Glutamatergic neuron (in vitro differentiated cells): ENCODE measurements around the gene CACNB2. TPM values are rescaled to one million over a fixed set of nuclear protein-coding genes. Genes with fewer than 3 reads are reported as not detected.

ENCODE experiments used
- DNase-seq: peaks from one replicate; pipeline ENCODE4 v3.0.0; 2022
- H3K27ac Mint-ChIP-seq: one replicate; pipeline ENCODE4 v1.8.0; 2020; ENCODE audit warnings: mild to moderate bottlenecking, mixed read lengths, inconsistent platforms; ENCODE audit not compliant: unreplicated experiment
- H3K27me3 Mint-ChIP-seq: one replicate; pipeline ENCODE4 v1.8.0; 2020; ENCODE audit warnings: mild to moderate bottlenecking, moderate library complexity, mixed read lengths, inconsistent platforms; ENCODE audit not compliant: unreplicated experiment
- H3K36me3 Mint-ChIP-seq: one replicate; pipeline ENCODE4 v1.8.0; 2020; ENCODE audit warnings: mild to moderate bottlenecking, mixed read lengths, inconsistent platforms; ENCODE audit not compliant: unreplicated experiment
- H3K4me1 Mint-ChIP-seq: one replicate; pipeline ENCODE4 v1.8.0; 2020; ENCODE audit warnings: mild to moderate bottlenecking, low read depth, mixed read lengths, inconsistent platforms; ENCODE audit not compliant: unreplicated experiment
- H3K4me3 Mint-ChIP-seq: one replicate; pipeline ENCODE4 v1.8.0; 2020; ENCODE audit warnings: mild to moderate bottlenecking, mixed read lengths, inconsistent platforms; ENCODE audit not compliant: unreplicated experiment
- H3K9me3 Mint-ChIP-seq: one replicate; pipeline ENCODE4 v1.8.0; 2020; ENCODE audit warnings: mild to moderate bottlenecking, moderate library complexity, mixed read lengths, inconsistent platforms; ENCODE audit not compliant: unreplicated experiment
- total RNA-seq: library from RNA; stranded (reverse); fragmentation: NEBNext Ultra II Directional; extraction: Animal tissue kit (Norgen Biotek cat#: 25700); gene quantifications from one replicate; pipeline ENCODE4 v1.2.1, GENCODE V29; 2021; ENCODE audit not compliant: unreplicated experiment
- TF ChIP-seq, protein P1 (sequence below): fragments of 200-600 bp; sonication (generic); IDR thresholded peaks from one replicate; pipeline ENCODE4 v1.5.0; 2021; ENCODE audit not compliant: partially characterized antibody, unreplicated experiment

The CACNB2 gene
- total RNA-seq, 1 donor from 2014 or later = 3.2 TPM

GRCh38 chr10:18113881-18114280, 26.3 kb upstream of the CACNB2 start:
- Mint-ChIP-seq H3K27me3 (no peaks in the 10 kb centered on the region), H3K36me3 (no peaks in the 10 kb centered on the region), H3K27ac (no peak overlapping the region), H3K9me3 (no peaks in the 10 kb centered on the region), H3K4me3 (no peak overlapping the region), H3K4me1 (peaks cover 5% of the 10 kb centered on the region)
- no peak for DNase-seq
- TF ChIP-seq, protein P1, sequence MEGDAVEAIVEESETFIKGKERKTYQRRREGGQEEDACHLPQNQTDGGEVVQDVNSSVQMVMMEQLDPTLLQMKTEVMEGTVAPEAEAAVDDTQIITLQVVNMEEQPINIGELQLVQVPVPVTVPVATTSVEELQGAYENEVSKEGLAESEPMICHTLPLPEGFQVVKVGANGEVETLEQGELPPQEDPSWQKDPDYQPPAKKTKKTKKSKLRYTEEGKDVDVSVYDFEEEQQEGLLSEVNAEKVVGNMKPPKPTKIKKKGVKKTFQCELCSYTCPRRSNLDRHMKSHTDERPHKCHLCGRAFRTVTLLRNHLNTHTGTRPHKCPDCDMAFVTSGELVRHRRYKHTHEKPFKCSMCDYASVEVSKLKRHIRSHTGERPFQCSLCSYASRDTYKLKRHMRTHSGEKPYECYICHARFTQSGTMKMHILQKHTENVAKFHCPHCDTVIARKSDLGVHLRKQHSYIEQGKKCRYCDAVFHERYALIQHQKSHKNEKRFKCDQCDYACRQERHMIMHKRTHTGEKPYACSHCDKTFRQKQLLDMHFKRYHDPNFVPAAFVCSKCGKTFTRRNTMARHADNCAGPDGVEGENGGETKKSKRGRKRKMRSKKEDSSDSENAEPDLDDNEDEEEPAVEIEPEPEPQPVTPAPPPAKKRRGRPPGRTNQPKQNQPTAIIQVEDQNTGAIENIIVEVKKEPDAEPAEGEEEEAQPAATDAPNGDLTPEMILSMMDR = no peak

GRCh38 chr10:18117276-18117675, 22.9 kb upstream of the CACNB2 start:
- H3K27me3 Mint-ChIP-seq = no peaks in the 10 kb centered on the region
- H3K9me3 Mint-ChIP-seq = no peaks in the 10 kb centered on the region
- no peak for DNase-seq

DNA sequence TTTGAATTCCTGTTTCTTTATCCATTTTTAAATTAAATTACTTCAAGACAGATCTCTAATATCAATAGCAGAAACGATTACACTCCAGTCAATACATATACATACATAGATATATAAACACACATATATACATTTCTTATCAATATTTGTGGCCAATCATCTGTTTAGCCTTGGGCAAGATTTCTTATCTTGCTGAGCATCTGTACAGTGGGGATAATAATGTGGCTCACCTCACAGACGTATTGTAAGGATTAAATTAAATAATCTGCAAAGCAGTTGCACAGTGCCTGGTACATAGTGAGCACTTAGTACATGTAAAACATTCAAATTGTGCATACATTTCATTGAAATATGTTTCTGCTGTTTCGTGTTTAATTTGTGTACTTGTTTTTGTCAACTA, 17.5 kb upstream of the CACNB2 start:
- H3K4me3 Mint-ChIP-seq = peak overlapping the region; percentile 75
- peak overlapping the region; percentile 91 for H3K27ac Mint-ChIP-seq
- no peak for DNase-seq
- H3K4me1 Mint-ChIP-seq = peaks cover 23% of the 10 kb centered on the region
- H3K36me3 Mint-ChIP-seq = no peaks in the 10 kb centered on the region
- TF ChIP-seq, protein P1 = no peak
- H3K27me3 Mint-ChIP-seq = no peaks in the 10 kb centered on the region
- no peaks in the 10 kb centered on the region for H3K9me3 Mint-ChIP-seq

More at GRCh38 chr10:18117276-18117675, 22.9 kb upstream of the CACNB2 start:
- Mint-ChIP-seq H3K4me3 (no peak overlapping the region), H3K4me1 (peaks cover 5% of the 10 kb centered on the region), H3K27ac (no peak overlapping the region), H3K36me3 (no peaks in the 10 kb centered on the region)
- TF ChIP-seq, protein P1 = no peak

- TF ChIP-seq, protein P1 = no peak
- no peak for DNase-seq
Measured at GRCh38 chr10:18133046-18133445, 7.2 kb upstream of the CACNB2 start.

DNA sequence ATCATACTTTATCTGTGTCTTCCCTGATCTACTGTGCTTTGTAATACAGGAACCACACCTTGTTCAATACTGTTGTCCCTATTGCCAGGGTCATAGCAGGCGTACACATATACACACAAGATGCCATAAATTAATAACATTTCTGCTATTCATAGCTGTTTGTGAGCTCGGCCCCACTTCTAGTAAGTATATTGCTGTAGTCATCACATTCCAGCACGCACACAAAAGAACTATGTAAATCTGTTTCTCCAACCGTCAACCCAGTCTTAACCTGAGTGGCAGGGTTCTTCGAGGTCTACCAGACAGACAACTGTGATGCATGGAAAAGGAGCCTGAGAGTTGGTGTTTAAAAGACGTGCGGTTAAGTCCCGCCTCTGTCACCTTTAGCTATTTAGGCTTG, 5.7 kb upstream of the CACNB2 start:
- no peak overlapping the region for H3K4me3 Mint-ChIP-seq
- no peaks in the 10 kb centered on the region for H3K36me3 Mint-ChIP-seq
- H3K9me3 Mint-ChIP-seq = no peaks in the 10 kb centered on the region
- H3K4me1 Mint-ChIP-seq = peaks cover 7% of the 10 kb centered on the region
- DNase-seq = no peak
- H3K27me3 Mint-ChIP-seq = peaks cover 4% of the 10 kb centered on the region
- H3K27ac Mint-ChIP-seq = no peak overlapping the region
- TF ChIP-seq, protein P1 = no peak

More at GRCh38 chr10:18133046-18133445, 7.2 kb upstream of the CACNB2 start:
- Mint-ChIP-seq H3K27ac (no peak overlapping the region), H3K36me3 (no peaks in the 10 kb centered on the region), H3K4me3 (no peak overlapping the region), H3K27me3 (peaks cover 4% of the 10 kb centered on the region), H3K4me1 (peaks cover 7% of the 10 kb centered on the region), H3K9me3 (no peaks in the 10 kb centered on the region)
